DMS153 treated with DMSO at 0.1 percent for 48 hours (cell line): Measurements from ENCODE around the gene VOPP1.

Source experiments
- DNase-seq: peaks from one replicate; lab custom pipeline; 2025; ENCODE audit not compliant: unreplicated experiment; lab: John Stamatoyannopoulos, UW

Gene VOPP1

GRCh38 chr7:55556031-55556430, 16.3 kb downstream of the VOPP1 start:
- DNase-seq, result no peak

DNA sequence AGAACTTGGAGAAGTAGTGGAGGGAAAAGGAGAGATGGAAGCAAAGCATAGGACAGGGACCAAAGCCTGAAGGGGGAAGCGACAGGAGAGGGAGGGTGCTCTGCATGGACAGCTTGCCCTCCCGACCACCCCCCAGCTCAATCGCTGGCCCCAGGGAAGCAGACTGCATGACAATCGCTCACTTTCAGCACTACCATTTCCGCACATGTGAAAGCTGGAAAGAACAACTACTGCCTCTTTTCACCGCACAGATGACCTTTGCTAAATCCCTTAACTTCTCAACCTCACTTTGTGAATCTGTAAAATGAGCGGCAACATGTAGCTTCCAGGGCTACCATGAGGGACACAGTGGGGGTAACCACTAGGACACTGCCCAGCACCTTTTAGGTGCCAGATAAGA, 17.1 kb downstream of the VOPP1 start:
- no peak for DNase-seq

DNA sequence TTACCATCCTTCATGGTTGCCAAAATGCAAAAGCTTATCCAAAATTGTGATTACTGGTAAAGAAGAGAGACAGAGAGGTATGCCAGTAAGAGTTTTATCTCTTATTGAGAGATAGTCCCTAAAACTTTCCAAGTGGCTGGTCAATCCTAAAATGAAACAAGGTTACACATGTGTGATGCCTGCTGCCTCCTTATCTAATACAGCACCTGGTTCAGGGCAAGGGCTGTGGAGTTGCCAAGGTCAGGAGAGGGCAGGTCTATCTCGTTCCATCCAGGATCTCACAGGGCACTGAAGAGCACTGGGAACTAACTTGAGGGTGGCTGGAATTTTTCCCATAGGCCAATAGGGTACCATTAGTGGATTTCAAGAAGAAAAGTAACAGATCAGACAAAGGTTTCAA, 18.3 kb downstream of the VOPP1 start:
- DNase-seq, result no peak

DNA sequence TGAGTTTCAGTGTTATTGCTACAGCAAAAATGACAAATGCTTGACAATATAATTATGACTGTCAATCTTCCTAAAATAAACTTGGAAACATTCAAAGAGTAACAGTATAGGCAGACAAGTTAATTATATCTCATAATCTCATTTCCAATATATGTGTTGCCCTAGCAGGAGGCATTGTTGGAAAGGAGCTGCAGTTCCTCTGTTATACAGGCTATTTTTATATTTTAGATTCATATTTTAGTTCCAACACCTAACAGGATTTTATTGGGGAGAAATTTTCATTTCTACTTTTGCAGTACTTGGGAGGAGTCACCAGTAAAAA, 19.3 kb downstream of the VOPP1 start:
- DNase-seq, result no peak

- DNase-seq, result no peak
Observed at GRCh38 chr7:55552320-55553023, 19.8 kb downstream of the VOPP1 start.

GRCh38 chr7:55550841-55551537, 21.3 kb downstream of the VOPP1 start:
- no peak for DNase-seq

- no peak for DNase-seq
Observed at GRCh38 chr7:55550010-55550663, 22.2 kb downstream of the VOPP1 start.

GRCh38 chr7:55549457-55549856, 22.8 kb downstream of the VOPP1 start:
- DNase-seq, result no peak

DNA sequence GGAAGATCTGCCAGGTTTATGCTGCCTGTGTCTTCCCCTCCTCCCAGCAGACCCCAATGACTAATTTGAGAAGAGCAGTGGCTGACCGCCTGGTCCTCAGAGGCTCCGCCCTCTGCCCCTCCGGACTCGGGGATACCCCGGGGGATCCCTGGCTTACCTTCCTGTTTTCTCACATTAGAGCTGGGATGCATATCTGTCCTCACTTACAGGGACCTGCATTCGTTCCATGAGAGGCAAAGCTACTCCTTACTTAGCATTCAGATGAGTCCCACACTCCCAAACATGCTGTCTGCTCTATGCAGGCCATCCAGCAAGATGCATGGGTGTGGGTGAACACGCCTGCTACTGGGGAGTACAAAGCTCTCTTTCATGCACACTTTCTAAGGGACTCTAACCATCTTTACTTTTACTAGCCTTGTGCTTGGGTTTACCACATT, 24.0 kb downstream of the VOPP1 start:
- DNase-seq, result no peak

GRCh38 chr7:55546814-55547213, 25.5 kb downstream of the VOPP1 start:
- no peak for DNase-seq

DNA sequence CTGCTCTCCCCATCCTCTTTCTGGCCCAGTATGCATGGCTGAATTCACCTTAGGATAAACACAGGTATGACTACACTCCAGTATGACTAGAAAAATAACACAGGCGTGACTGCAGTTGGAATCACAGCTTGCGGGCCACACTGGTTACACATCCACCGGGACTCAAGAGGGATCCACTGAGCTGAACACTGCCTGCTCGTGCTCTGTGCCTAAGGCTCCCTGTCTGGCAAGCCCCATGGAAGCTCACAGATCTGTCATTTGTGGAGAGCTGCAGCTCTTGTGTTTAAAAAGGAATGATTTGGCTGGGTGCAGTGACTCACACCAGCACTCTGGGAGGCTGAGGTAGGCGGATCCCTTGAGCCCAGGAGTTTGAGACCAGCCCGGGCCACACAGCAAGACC, 26.8 kb downstream of the VOPP1 start:
- no peak for DNase-seq

DNA sequence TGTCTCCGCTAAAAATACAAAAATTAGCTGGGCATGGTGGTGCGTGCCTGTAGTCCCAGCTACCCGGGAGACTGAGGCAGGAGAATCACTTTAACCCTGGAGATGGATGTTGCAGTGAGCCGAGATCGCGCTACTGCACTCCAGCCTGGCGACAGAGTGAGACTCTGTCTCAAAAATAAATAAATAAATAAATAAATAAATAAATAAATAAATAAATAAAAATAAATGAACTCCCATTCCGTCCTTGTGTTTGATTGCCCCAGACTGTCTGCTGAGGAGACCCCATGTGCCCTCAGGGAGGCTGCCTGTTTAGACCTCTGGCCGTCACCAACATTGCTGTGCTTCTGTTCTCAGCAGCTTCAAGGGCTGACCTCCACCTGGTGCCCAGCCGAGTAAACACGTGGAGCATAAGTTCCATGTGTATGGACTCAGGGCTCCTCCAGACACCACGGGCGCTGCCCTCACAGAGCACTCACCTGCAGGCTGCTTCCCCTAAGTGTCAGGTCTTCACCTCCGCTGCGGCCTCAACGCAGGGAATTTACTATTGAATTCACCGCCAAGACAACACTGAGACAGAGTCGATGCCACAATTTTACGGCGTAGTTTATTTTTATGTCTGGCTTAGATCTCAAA, 32.0 kb downstream of the VOPP1 start:
- DNase-seq, result no peak

GRCh38 chr7:55539380-55539779, 32.9 kb downstream of the VOPP1 start:
- no peak for DNase-seq

- no peak for DNase-seq
Observed at GRCh38 chr7:55538538-55538937, 33.8 kb downstream of the VOPP1 start.

DNA sequence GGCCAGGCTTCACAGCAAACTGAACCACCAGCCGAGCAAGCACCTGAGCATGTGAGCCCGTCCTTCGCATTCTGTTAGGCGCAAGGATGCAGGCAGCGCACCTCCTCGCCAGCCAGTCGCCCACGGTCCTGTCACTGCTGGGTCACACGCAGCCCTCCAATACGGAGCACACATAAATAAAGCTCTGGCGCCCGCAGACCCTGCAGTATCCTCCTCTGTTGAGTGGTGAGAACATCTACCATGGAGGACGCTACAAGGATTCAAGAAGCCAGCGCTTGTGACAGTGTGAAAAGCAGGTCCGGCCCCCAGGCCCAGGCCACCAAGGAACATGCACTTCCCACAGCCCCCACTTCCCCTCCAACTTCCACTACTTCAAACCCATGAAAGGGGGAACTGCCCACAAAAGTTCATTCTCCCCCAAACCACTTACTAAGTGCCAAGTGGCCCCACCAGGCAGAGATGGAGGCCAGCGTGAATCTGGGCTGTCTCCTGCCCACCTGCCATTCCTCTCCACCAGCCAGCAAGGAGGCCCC, 34.8 kb downstream of the VOPP1 start:
- DNase-seq, result no peak

- DNase-seq, result no peak
Observed at GRCh38 chr7:55536619-55537457, 35.5 kb downstream of the VOPP1 start.

- DNase-seq, result no peak
Observed at GRCh38 chr7:55535617-55536016, 36.7 kb downstream of the VOPP1 start.

DNA sequence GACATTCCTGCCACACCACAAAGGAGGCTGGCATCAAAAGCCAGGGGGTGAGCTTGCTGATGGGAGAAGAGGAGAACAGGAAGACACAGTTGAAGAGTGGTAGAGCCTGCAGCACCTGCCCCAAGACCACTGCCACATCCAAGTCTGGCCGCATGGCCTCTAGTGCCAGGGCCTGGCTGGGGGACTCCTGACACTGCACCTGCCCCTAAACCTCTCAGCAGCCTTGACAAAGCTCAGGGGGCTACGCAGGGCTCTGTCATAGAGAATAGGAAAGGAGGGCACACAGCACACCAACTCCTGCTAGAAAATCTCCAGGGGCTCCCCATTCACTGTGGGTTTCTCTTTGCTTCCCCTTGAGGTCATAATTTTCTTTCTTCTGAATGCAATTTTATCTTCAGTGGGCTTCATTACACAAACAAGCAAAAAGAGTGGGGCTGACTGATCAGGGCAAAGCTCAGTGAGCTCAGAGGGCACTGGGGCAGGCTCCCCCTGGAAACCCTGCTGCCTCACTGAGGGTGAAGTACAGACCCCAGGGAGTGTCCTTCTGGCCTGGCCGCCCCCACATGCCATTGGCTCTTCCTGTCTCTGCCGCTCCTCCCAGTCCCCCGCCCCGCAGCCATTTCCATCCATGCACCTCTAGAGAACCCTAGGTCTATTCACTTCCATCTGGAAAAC, 37.2 kb downstream of the VOPP1 start:
- no peak for DNase-seq

DNA sequence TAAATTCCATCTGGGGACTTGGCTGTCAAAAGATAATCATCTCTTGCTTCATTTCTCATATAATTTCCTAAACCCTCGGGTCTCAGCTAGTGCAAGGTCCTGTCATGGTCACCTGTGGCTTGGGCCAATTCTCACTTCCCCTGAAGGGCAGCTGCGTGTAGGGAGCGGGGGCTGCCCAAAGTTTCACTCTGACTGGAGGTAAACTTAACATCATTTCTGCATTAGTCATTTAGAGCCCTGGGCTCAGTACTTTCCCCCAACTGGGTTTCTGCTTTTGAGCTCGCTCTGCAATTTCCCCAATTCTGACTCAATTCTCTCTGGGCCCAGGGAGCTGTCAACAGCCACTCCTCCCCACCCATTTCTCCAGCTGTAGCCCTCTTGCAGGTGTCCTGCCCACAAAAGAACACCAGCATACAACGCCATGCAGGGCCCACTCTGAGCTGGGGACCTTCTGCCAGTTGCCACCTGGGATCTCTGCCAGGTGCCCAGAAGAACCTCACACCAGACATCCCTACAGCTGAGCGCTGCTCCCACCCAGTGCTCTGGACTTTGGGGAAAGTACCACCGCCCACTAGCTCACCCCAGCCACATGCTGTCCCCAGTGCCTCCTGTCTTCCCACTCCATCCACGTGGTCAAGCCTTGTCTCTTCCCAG, 37.9 kb downstream of the VOPP1 start:
- no peak for DNase-seq

GRCh38 chr7:55533729-55534080, 38.6 kb downstream of the VOPP1 start:
- DNase-seq, result no peak
